GM12872 (cell line): ENCODE measurements around the gene PSKH1.

Source experiments
- TF ChIP-seq, protein P1 (sequence below): IDR thresholded peaks from 3 replicates; pipeline ENCODE4 v1.5.1; 2011; ENCODE audit warnings: low read depth, mild to moderate bottlenecking, low read length, moderate library complexity; ENCODE audit not compliant: insufficient read depth

PSKH1 gene

DNA sequence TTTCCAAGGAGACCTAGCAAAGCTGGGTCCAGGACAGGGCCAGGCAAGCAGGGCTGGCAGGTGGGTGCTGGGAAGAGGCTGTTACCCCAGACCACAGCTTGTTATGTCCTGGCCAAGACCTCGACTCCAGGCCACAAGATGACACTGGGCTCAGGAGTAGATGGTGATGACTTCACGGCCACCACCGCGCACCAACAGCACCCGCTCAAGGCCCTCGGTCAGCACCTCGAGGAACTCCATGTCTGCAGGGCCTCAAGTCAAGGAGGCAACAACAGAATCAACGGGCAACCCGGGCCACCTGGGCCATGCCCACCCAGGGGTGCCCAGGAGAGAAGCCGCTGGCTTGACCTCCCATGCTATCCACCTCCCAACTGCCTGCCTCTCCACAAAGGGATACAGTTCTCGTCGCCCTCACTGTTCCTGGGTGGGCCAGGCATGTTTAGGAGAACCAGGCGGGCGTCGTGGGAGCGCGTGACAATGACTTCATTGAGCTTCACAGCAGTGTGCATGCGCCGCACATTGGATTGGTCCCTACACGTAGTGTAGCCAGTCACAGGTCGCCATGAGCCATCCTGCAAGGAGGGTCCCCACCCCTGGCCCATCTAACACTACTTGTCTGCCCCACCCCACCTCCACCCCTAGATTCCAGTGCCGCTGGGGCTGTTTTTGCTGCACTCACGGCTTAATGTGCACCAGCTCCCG is 51.8 kb downstream of the PSKH1 start:
- TF ChIP-seq, protein P1, sequence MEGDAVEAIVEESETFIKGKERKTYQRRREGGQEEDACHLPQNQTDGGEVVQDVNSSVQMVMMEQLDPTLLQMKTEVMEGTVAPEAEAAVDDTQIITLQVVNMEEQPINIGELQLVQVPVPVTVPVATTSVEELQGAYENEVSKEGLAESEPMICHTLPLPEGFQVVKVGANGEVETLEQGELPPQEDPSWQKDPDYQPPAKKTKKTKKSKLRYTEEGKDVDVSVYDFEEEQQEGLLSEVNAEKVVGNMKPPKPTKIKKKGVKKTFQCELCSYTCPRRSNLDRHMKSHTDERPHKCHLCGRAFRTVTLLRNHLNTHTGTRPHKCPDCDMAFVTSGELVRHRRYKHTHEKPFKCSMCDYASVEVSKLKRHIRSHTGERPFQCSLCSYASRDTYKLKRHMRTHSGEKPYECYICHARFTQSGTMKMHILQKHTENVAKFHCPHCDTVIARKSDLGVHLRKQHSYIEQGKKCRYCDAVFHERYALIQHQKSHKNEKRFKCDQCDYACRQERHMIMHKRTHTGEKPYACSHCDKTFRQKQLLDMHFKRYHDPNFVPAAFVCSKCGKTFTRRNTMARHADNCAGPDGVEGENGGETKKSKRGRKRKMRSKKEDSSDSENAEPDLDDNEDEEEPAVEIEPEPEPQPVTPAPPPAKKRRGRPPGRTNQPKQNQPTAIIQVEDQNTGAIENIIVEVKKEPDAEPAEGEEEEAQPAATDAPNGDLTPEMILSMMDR, result no peak

DNA sequence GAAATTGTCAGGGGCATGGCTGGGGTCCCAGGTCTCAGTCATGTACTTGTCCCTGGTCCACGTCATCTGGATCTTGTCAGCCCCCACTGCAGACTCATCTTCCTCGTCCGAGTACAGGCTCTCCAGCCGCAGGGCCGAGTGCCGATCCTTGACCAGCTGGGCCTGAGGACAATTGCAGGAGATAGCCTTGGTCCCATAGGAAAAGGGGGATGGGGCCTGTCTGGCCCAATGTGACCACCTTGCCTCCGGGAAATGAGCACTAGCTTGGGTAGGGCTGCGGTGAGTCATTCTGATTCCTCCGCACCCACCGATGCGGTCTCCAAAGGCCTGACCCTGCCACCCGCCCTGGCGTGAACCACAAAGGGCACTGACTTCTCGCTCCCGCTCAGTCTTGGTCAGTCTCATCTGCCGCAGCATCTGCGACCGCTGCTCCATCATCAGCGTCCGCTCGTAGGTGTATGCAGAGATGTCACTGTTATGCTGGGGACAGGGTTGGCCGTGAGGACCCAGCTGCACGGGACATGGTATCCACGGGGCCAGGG is 52.4 kb downstream of the PSKH1 start:
- TF ChIP-seq, protein P1, result no peak

DNA sequence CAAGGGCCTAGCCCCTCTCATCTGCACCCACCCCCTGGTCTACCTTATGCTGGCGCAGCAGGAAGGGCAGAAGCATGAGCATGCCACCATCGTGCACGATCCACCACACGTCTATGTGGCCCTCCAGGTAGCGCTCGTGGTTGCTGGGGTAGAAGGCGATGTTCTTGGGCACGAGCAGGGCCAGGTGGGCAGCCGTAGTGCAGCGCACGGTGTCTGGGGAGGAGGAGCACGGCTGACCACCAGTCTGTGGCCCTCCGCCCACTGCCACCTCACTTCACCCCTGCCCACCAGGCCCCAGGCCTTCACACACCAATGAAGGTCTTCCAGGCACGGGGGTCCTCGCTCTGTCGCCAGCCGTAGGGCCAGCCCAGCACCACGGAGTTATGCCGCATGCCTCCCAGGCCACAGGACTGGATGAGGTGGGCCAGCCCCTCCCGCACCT is 53.1 kb downstream of the PSKH1 start:
- TF ChIP-seq, protein P1, result no peak

DNA sequence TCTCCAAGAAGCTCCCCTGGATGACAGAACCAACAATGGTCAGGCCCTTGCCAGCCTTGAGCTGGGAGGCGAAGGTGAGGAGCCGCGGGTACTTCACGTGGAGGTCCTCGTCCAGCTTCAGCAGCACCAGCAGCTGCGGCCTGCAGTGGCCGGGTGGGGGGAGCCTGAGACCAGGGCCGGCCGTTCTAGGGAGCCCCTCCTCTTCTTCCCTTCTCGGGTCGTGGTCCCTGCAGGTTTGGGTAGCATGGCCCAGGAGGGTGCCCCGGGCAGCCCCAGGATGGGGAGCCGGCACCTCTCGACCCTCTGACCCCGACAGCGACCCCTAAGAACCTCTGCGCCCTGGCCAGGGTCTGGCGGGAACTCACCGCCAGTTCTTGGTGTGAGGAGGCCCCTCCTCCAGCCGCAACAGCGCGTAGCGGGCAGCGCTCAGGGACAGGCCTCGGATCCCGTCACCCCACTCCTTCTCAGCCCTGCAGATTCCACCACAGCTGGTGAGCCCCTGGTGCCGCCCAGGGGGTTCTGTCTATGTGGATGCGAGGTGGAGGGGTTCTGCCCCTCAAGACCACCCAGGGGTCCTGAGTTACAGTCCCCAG is 54.0 kb downstream of the PSKH1 start:
- TF ChIP-seq, protein P1, result no peak

DNA sequence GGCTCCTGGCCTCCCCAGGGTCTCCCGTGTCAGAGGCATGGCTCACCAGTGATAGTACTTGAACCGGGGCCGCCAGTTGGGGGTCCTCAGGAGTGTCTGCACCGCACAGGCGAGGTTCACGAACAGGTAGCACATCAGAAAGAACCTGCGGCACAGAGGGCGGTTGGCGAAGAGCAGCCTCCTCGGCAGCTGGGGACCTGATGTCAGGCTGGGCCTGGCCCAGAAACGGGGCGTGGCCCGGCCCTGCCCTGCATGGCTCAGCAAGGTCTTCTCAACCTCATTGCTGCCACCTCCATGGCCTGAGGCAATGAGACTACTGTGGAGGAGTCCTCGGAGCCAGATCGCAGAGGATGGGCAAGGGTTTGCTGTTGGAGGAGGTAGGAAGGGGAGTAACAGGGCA is 55.0 kb downstream of the PSKH1 start:
- TF ChIP-seq, protein P1, result no peak

DNA sequence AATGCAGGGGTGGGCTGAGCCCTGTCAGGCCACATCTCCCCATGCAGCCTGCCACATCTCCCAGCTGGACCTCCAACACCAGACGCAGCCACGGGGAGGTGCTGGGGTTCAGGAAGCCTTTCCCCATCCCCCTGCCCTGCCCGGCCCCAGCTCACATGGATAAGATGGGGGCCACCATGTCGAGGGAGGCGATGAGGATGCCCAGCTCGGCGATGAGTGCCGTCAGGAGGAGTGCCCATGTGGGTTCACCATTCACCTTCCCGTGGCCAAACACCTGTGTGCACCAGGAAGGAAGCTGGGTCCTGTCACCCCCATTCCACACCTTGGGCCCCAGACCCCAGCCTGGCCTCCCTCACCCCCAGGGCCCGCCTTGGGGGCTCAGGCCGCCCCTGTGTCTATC is 56.6 kb downstream of the PSKH1 start:
- TF ChIP-seq, protein P1, result no peak

DNA sequence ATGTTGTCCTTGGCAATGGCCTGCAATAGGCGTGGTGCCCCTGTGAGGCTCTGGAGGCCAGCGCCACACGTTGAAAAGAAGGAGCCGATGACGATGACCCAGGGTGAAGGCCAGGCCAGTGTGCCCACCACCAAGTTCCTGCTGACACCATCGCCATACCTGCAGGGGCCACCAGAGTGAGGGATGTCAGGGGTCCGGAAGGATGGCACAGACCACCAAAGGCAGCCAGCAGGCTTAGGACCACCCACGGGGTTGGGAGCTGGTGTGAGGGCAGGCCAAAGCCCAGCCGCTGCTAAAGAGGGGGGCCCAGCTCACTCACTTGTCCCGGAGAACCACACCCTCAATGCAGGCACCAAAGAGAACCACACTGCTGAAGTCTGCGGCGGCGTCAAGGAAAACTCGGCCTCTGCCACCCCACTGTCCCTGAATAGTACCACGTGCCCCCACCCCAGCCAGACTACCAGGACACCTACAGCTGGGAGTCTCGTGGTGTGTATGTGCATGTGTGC is 57.3 kb downstream of the PSKH1 start:
- TF ChIP-seq, protein P1, result no peak
